Peyer's patch (tissue), 4 donors: Measurements from ENCODE around the gene MEGF6. TPM values are rescaled to one million over a fixed set of nuclear protein-coding genes. Genes with fewer than 3 reads are reported as not detected.

ENCODE experiments used
- DNase-seq, 3 donors: peaks; one replicate each; pipeline ENCODE4 v3.0.0-alpha.2; 2017 to 2019
- H3K27ac ChIP-seq, 4 donors: fragments of 200-600 bp; sonication (generic); one replicate each; pipeline ENCODE4 v1.5.1; 2016 to 2019
- H3K27me3 ChIP-seq, 2 donors: fragments of 200-600 bp; sonication (generic); one replicate each; pipeline ENCODE4 v1.5.1; 2019
- H3K36me3 ChIP-seq, 3 donors: fragments of 200-600 bp; sonication (generic); one replicate each; pipeline ENCODE4 v1.5.1; 2016 to 2019
- H3K4me1 ChIP-seq, 4 donors: fragments of 200-600 bp; sonication (generic); one replicate each; pipeline ENCODE4 v1.5.1; 2016 to 2019
- H3K4me3 ChIP-seq, 4 donors: fragments of 200-600 bp; sonication (generic); 1 replicate in 3 of 4; 2 replicates in 1 of 4; pipeline ENCODE4 v1.5.1; 2016 to 2019; ENCODE audit warnings: mild to moderate bottlenecking in 1 of 4
- H3K9me3 ChIP-seq, 4 donors: fragments of 200-600 bp; sonication (generic); one replicate each; pipeline ENCODE4 v1.5.1; 2016 to 2019; ENCODE audit warnings: mild to moderate bottlenecking in 1 of 4
- POLR2A ChIP-seq, 2 donors: fragments of 450-650 bp; IDR thresholded peaks; one replicate each; pipeline ENCODE4 v1.5.1; 2017; ENCODE audit warnings: antibody characterized with exemption in 2 of 2, mild to moderate bottlenecking in 2 of 2, moderate library complexity in 2 of 2
- total RNA-seq, 4 donors: library from RNA; depleted of rRNA; stranded (reverse); fragments of >200 nt; gene quantifications; one replicate each; pipeline ENCODE4 v1.1.0, GENCODE V29; 2016
- TF ChIP-seq, protein P1 (sequence below), 6 experiments: fragments of 450-650 bp in 4 of 6; fragments of 200-600 bp in 2 of 6; sonication (generic) in 1 of 6; IDR thresholded peaks; one replicate each; pipeline ENCODE4 v1.5.1; 2017 to 2019; ENCODE audit warnings: antibody characterized with exemption in 6 of 6, mild to moderate bottlenecking in 3 of 6, moderate library complexity in 1 of 6

The MEGF6 gene
- total RNA-seq, 4 donors from 2014 or later = 2.5 to 61.1 (median 11.1) TPM

DNA sequence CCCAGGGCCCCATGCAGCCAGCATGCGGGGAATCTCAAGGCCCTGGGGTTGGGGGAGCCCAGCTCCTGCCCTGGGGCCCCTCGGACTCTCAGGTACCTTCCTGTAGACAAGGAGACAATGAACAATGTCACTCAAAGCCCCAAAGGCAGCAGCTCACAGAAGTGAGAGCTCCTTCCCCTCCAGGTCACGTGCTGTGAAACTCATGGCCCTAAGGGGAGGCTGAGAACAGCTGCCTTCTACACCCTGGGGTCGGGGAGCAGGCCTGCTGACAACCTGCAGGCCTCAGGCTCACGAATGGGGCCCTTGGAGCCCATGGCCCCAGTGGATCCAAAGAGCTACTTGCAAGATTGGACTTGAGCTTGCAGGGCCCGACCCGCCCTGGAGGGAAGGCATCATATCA lies 3.2 kb downstream of the MEGF6 start:
- Histone ChIP-seq H3K27ac (no peak overlapping the region), H3K36me3 (no peaks in the 10 kb centered on the region), H3K27me3 (no peaks in the 10 kb centered on the region), H3K4me3 (no peak overlapping the region), H3K4me1 (peaks cover 5 to 18% (median 15%) of the 10 kb centered on the region in 4 donors), H3K9me3 (no peaks in the 10 kb centered on the region)
- DNase-seq = no peak
- no peak for TF ChIP-seq POLR2A (IDR thresholded peaks at IDR 0.05)
- TF ChIP-seq, protein P1, sequence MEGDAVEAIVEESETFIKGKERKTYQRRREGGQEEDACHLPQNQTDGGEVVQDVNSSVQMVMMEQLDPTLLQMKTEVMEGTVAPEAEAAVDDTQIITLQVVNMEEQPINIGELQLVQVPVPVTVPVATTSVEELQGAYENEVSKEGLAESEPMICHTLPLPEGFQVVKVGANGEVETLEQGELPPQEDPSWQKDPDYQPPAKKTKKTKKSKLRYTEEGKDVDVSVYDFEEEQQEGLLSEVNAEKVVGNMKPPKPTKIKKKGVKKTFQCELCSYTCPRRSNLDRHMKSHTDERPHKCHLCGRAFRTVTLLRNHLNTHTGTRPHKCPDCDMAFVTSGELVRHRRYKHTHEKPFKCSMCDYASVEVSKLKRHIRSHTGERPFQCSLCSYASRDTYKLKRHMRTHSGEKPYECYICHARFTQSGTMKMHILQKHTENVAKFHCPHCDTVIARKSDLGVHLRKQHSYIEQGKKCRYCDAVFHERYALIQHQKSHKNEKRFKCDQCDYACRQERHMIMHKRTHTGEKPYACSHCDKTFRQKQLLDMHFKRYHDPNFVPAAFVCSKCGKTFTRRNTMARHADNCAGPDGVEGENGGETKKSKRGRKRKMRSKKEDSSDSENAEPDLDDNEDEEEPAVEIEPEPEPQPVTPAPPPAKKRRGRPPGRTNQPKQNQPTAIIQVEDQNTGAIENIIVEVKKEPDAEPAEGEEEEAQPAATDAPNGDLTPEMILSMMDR (IDR thresholded peaks at IDR 0.05) = no peak

DNA sequence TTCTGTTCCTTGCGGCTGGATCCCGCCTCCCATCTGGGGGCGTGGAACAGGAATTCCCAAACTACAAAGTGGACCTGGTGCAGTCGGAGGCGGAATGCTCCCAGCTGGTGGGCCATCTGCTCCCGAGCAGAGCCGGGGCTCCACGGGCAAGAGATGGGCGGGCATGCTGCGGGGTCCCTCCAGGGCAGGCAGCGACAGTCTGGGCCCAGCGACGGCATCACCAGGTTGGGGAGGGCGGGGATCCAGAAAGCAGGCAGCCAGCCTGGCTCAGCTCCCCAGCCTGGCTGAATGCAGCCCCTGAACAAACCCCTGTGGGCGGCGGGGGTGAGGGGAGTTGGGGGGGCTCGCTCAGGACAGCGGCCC lies 3.6 kb downstream of the MEGF6 start:
- no peaks in the 10 kb centered on the region for H3K36me3 ChIP-seq
- H3K27me3 ChIP-seq = no peaks in the 10 kb centered on the region
- no peak overlapping the region for H3K27ac ChIP-seq
- no peak for DNase-seq
- TF ChIP-seq POLR2A (IDR thresholded peaks at IDR 0.05) = no peak
- TF ChIP-seq, protein P1 (IDR thresholded peaks at IDR 0.05) = no peak
- no peaks in the 10 kb centered on the region for H3K9me3 ChIP-seq
- peaks cover 5 to 18% (median 15%) of the 10 kb centered on the region in 4 donors for H3K4me1 ChIP-seq
- H3K4me3 ChIP-seq = no peak overlapping the region

DNA sequence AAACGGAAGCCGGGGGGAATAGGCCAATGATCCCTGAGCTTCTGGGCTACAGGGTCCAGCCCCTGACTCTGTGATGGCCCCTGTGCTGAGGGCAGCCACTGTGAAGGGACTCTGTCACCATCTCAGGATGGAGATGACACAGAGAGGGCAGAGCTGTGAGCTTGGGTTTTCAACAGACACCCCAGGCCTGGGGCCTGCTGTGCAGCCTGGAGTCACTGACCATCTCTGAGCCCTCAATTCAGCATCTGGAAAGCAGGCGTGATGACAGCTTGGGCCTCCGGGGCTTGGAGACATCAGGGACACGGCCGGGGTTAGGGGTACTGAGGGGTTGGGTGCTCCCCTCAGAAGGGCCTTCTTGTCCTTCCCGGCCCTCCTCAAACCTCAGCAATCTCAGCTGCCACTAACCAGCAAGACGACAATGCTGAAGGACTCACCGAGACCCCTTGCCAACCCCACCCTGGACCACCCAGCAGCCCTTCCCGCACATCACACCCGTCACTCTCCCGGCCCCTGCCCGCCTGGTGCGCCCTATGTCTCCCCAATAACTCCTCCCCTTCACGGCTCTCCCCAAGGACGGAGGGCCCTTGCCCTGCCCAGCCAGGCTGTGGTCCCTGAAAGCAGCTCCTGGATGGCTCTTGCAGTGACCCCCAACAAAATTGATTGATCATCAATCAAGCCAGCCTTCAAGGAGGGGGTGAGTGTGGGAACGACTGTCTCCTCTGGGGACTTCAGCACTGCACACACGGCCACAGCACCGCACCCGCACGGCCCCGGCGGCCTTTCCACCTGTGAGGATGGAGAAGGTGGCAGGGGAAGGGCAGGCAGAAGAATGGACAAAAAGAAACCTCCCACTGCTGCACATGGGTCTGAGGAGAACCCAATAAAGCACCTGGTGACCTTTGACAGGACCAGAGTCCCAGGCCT lies 4.3 kb downstream of the MEGF6 start:
- Histone ChIP-seq H3K4me1 (peaks cover 5 to 18% (median 15%) of the 10 kb centered on the region in 4 donors), H3K4me3 (no peak overlapping the region), H3K9me3 (no peaks in the 10 kb centered on the region), H3K27me3 (no peaks in the 10 kb centered on the region), H3K36me3 (no peaks in the 10 kb centered on the region), H3K27ac (no peak overlapping the region)
- no peak for DNase-seq
- no peak for TF ChIP-seq POLR2A (IDR thresholded peaks at IDR 0.05)
- TF ChIP-seq, protein P1 (IDR thresholded peaks at IDR 0.05) = no peak

DNA sequence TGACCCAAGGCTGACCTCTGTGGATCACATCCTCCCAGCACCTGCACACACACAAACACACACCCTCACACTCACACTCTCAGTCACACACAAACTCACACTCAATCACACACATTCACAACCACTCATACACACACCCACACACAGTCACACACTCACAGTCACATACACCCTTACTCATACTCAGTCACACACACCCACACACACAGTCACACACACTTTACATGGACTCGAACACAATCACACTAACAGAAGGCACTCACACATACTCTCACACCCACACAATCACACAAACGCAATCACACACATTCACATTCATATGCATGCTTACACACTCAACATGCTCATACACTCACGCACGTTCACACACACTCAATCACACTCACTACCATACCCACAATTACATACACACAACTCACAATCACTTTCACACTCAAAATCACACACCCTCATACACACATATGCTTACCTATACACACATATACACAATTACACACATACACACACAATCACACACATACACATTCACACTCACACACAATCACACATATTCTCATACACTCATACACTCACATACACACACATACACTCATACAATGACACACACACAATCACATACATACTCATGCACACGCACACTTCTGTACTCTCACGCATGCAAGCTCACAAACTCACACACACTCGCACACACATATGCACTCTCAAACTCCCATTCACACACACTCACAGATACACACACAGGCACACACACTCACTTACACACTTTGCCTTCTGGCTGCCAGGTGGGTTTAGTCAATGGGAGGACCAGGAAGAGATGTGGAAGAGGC lies 6.1 kb downstream of the MEGF6 start:
- Histone ChIP-seq H3K36me3 (no peaks in the 10 kb centered on the region), H3K9me3 (no peaks in the 10 kb centered on the region), H3K27me3 (no peaks in the 10 kb centered on the region), H3K4me1 (peaks cover 0 to under 1% (median under 1%) of the 10 kb centered on the region in 4 donors), H3K27ac (no peak overlapping the region), H3K4me3 (no peak overlapping the region)
- no peak for DNase-seq
- no peak for TF ChIP-seq POLR2A (IDR thresholded peaks at IDR 0.05)
- TF ChIP-seq, protein P1 (IDR thresholded peaks at IDR 0.05) = no peak

DNA sequence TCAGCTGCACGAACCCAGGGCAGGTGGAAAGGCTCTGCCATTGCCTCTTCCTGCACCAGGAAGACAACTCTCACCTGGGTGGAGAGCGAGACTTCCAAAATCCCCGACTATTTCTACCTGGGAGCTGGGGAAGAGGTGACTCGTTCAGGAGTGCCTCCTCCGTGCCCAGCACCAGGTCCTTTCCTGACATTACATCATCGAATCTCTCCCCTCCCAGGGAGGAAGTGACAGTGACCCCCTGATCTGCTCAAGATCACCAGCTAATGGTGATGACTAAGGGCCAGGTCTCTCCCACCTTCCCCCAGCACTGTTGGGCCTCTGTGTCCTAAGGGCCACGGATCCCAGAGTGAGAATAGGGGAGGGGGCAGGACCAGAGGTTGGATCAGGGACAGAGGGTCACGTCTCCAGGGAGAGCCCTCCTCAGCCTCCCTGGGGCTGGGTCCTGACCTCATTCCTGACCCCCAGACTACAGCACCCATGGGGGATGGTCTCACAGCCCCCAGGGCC lies 6.8 kb downstream of the MEGF6 start:
- Histone ChIP-seq H3K4me1 (no peaks in the 10 kb centered on the region), H3K4me3 (no peak overlapping the region), H3K36me3 (no peaks in the 10 kb centered on the region), H3K27me3 (no peaks in the 10 kb centered on the region), H3K9me3 (no peaks in the 10 kb centered on the region), H3K27ac (no peak overlapping the region)
- DNase-seq = no peak
- TF ChIP-seq, protein P1 (IDR thresholded peaks at IDR 0.05) = no peak
- no peak for TF ChIP-seq POLR2A (IDR thresholded peaks at IDR 0.05)
